A549 treated with Mapracorat at 1 μM for 4 hours (cell line): ENCODE results near the gene KIF3C. TPM values are rescaled to one million over a fixed set of nuclear protein-coding genes. Genes with fewer than 3 reads are reported as not detected.

ENCODE experiments used
- total RNA-seq: library from RNA; stranded (reverse); fragments of 200-300 nt; extraction: Qiagen RNA extraction; gene quantifications from 5 replicates; pipeline ENCODE4 v1.2.3, GENCODE V29; 2022

Gene KIF3C
- 37.6 to 50.4 TPM (median 44.4 TPM) in 5 replicates for total RNA-seq

GRCh38 chr2:25982273-25982967 is at the start of gene KIF3C:
Gene KIF3C (minus strand): TSS chr2:25982497. CDS start chr2:25981917, 580 bp downstream.

GRCh38 chr2:25878361-25879132 is 103.8 kb downstream of the KIF3C start, which contains the start of gene ASXL2:
Gene ASXL2 (minus strand): TSS chr2:25878487. CDS start chr2:25878222, 265 bp downstream.

Other genes with a start within 250 kb of the KIF3C start
- 10.0 to 15.0 TPM (median 14.0 TPM) in 5 replicates for gene ASXL2, start 104.0 kb downstream of the KIF3C start, total RNA-seq
- 238 to 312 TPM (median 245 TPM) in 5 replicates for gene RAB10, start 51.6 kb upstream of the KIF3C start, total RNA-seq
- 5.6 to 10.1 TPM (median 6.8 TPM) in 5 replicates for gene GAREM2, start 190.6 kb upstream of the KIF3C start, total RNA-seq